Psoas muscle (tissue), 8 donors: ENCODE data around the gene BCORL1. TPM values are rescaled to one million over a fixed set of nuclear protein-coding genes. Genes with fewer than 3 reads are reported as not detected.

Experiments used
- ATAC-seq, 4 donors: fragments of 200-7000 bp; cut with Tn5 transposase; one replicate each; pipeline ENCODE4 v1.9.1; 2020; ENCODE audit warnings: moderate library complexity in 3 of 4, mild to moderate bottlenecking in 2 of 4
- DNase-seq, 2 donors: peaks; one replicate each; pipeline ENCODE4 v3.0.0-alpha.2; 2020
- H3K27ac ChIP-seq: fragments of 200-600 bp; one replicate; pipeline ENCODE4 v1.8.0; 2022
- H3K27me3 ChIP-seq, 3 donors: fragments of 200-600 bp in 1 of 3; one replicate each; pipeline versions ENCODE4 v1.6.1 to v1.8.0; 2013 to 2022; ENCODE audit warnings: low read length in 2 of 3, mild to moderate bottlenecking in 2 of 3, moderate library complexity in 1 of 3; ENCODE audit not compliant: insufficient read depth in 3 of 3
- H3K36me3 ChIP-seq, 2 donors: fragments of 200-600 bp in 1 of 2; one replicate each; pipeline versions ENCODE4 v1.6.1 to v1.8.0; 2013 to 2022; ENCODE audit warnings: low read depth in 1 of 2, mild to moderate bottlenecking in 1 of 2, moderate library complexity in 1 of 2; ENCODE audit not compliant: insufficient read depth in 1 of 2
- H3K4me1 ChIP-seq: fragments of 200-600 bp; one replicate; pipeline ENCODE4 v1.8.0; 2022
- H3K4me3 ChIP-seq: fragments of 200-600 bp; one replicate; pipeline ENCODE4 v1.8.0; 2022; ENCODE audit warnings: mild to moderate bottlenecking
- H3K9me3 ChIP-seq: fragments of 200-600 bp; one replicate; pipeline ENCODE4 v1.8.0; 2022
- WGBS, 3 donors: extraction: QIAGEN DNeasy Blood & Tissue Kit; methylation state at CpG; one replicate each; pipeline versions ENCODE4 v1.1.6 to v1.1.7; 2013; 5-methylcytosine and 5-hydroxymethylcytosine counted together
- intact Hi-C, 2 donors: fragments of 100-400 bp; cut with DNase I; formaldehyde crosslinking; loops; one replicate each; pipeline versions ENCODE4 v1.11.0 to v1.14.2; 2022
- polyA plus RNA-seq, 3 donors: library from polyadenylated mRNA; stranded (reverse); fragments of 200-250 nt; gene quantifications; one replicate each; pipeline ENCODE4 v1.2.3, GENCODE V29; 2013
- total RNA-seq, 4 donors: library from RNA; stranded (reverse); fragmentation: NEBNext Ultra II Directional in 2 of 4; extraction: Animal tissue kit (Norgen Biotek cat#: 25700) in 2 of 4; gene quantifications; one replicate each; pipeline versions ENCODE4 v1.2.1 to v1.2.4, GENCODE V29; 2021 to 2023
- TF ChIP-seq, protein P1 (sequence below): fragments of 200-600 bp; IDR thresholded peaks from one replicate; pipeline ENCODE4 v1.8.0; 2022; ENCODE audit warnings: antibody characterized with exemption
- donor health status: healthy with polysubstance abuse.
- donor health status: DM: no; HTN: no; CAD: no; lungs with moderate emphysema.
- donor health status: Bipolar disorder and iron deficiency.
- donor health status: healthy.
- donor health status: DM: yes; HTN: yes; CAD: no.
- donor health status: DM: no; HTN: no; CAD: no.
- donor health status: DM: no; HTN: no; CAD: no.
- donor health status: DM: yes; HTN: yes; CAD: no.

The BCORL1 gene
- total and polyA plus RNA-seq, 7 donors = 0.96 to 6.2 (median 4.5) TPM

DNA sequence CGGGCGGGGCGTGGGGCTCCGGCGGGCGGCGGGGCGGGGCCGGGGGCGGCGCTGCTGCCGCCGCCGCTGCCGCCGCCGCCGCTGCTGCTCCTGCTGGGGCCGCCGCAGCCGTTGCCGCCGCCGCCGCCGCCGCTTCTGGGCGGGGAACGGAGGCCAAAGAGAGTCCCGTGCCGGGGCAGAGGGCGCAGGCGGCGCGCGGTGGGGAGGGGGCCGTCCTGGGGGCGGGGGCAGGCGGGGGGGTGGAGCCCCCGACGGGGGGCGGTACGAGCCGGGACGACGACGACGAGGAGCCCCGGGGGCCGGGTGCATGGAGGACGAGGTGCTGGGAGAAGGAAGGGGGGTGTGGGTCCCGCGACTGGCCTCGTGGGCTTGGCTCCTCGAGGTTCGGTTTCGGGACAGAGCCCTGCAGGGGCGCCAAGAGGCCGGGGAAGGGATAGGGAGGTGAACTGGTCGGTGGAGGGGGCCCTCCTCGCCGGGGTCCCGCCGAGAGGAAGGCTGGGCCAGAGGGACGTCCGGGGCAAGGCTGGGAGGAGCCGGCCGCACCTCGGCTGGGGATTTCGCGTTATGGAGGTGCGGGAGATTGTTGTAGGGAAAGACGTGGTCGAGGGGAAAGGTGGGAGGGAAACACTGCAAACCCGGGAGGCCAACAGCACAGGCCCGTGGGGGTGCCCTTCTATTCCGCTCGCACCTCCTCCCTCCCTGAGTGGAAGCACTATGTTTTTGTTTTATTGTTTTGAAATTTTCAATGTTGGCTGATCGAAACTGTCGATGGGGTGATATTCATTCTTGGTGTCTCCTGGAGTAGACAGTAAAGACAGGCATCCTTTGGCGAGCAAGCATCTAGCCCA, 1.9 kb downstream of the BCORL1 start:
- Histone ChIP-seq H3K4me1 (no peaks in the 10 kb centered on the region), H3K9me3 (no peaks in the 10 kb centered on the region), H3K36me3 (no peaks in the 10 kb centered on the region), H3K27ac (no peak overlapping the region), H3K4me3 (no peak overlapping the region), H3K27me3 (no peaks in the 10 kb centered on the region)
- DNase-seq (peak; percentile 32 to 66), ATAC-seq (no peak)
- TF ChIP-seq, protein P1, sequence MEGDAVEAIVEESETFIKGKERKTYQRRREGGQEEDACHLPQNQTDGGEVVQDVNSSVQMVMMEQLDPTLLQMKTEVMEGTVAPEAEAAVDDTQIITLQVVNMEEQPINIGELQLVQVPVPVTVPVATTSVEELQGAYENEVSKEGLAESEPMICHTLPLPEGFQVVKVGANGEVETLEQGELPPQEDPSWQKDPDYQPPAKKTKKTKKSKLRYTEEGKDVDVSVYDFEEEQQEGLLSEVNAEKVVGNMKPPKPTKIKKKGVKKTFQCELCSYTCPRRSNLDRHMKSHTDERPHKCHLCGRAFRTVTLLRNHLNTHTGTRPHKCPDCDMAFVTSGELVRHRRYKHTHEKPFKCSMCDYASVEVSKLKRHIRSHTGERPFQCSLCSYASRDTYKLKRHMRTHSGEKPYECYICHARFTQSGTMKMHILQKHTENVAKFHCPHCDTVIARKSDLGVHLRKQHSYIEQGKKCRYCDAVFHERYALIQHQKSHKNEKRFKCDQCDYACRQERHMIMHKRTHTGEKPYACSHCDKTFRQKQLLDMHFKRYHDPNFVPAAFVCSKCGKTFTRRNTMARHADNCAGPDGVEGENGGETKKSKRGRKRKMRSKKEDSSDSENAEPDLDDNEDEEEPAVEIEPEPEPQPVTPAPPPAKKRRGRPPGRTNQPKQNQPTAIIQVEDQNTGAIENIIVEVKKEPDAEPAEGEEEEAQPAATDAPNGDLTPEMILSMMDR = no peak
- 3 to 39% (median 10%) methylated on average over 23 to 65 of the region's 81 CpGs for WGBS, 3 donors
- intact Hi-C loops = no loop called here

DNA sequence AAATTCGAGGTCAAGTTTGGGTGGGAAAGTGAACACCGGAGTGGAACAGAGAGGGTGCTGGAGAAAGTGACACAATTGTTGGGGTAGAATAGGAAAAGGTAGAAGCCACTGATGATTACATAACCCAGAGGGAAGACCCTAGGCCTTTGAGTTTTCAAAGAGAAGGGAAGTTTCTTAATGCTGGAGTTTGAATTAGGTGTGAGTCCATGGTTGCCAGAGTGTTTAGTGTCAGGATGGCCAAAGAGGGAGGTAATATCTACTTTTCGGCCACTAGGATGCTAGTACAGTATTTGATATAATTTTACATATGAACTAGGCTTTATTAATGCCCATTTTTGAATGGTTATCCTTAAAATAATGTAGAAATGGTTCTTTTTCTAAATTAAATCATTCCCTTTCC, 5.4 kb downstream of the BCORL1 start:
- no peaks in the 10 kb centered on the region for H3K27me3 ChIP-seq
- intact Hi-C loops = no loop called here
- no peaks in the 10 kb centered on the region for H3K9me3 ChIP-seq
- DNase-seq (no peak), ATAC-seq (no peak)
- WGBS, 3 donors = 57 to 89% (median 60%) methylated on average over 3 of the region's 3 CpGs
- H3K27ac ChIP-seq = no peak overlapping the region
- no peaks in the 10 kb centered on the region for H3K36me3 ChIP-seq
- TF ChIP-seq, protein P1 = no peak
- H3K4me1 ChIP-seq = no peaks in the 10 kb centered on the region
- H3K4me3 ChIP-seq = no peak overlapping the region

DNA sequence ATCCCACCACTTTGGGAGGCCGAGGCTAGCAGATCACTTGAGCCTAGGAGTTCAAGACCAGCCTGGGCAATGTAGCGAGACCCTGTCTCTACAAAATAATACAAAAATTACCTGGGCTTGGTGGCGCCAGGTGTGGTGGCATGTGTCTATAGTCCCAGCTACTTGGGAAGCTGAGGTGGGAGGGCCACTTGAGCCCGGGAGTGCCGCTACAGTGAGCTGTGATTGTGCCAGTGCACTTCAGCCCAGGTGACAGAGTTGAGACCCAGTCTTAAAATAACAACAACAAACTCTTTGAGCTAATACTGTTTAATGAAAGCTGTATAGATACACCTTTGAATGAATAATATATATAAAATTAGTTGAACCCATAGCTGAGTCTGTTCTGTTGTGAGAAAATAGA, 9.7 kb downstream of the BCORL1 start:
- Histone ChIP-seq H3K27me3 (no peaks in the 10 kb centered on the region), H3K36me3 (no peaks in the 10 kb centered on the region)
- 87 to 98% (median 95%) methylated on average over 5 of the region's 5 CpGs for WGBS, 3 donors

DNA sequence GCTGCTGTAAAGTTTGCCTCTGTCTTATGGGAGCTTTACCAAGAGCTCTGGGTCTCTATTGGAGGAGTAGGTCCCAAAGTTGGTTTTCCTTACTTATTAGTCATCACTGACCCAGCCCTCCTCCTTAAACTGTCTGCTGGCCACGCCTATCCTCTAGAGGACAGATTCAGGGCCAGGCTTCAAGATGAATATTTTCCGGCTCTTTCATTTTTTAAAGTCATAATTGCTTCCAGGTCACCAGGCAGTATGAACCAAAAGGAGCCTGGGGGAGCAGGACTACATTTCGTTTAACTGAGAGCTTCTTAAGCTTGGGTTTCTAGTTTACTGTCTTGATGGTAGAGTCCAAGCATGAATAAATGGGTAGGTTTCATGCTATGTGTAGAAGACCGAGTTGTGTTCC, 13.7 kb downstream of the BCORL1 start:
- intact Hi-C loops = no loop called here
- WGBS, 3 donors = 52 to 76% (median 73%) methylated on average over 4 of the region's 4 CpGs
- Histone ChIP-seq H3K27me3 (no peaks in the 10 kb centered on the region), H3K27ac (no peak overlapping the region), H3K36me3 (no peaks in the 10 kb centered on the region), H3K9me3 (no peaks in the 10 kb centered on the region), H3K4me1 (no peaks in the 10 kb centered on the region), H3K4me3 (no peak overlapping the region)
- DNase-seq = no peak
- TF ChIP-seq, protein P1 = no peak
- ATAC-seq = peak in 1 of 4 donors; percentile 49

More for the DNA sequence above, 9.7 kb downstream of the BCORL1 start:
- DNase-seq (no peak), ATAC-seq (no peak)
- no peaks in the 10 kb centered on the region for H3K9me3 ChIP-seq
- H3K27ac ChIP-seq = no peak overlapping the region
- no peaks in the 10 kb centered on the region for H3K4me1 ChIP-seq
- intact Hi-C loops = no loop called here
- TF ChIP-seq, protein P1 = no peak
- H3K4me3 ChIP-seq = no peak overlapping the region
